HG03139 (cell line): ENCODE data around the gene WFDC10A.
"Not testable (repeated sequence)": the region's sequence is repeated elsewhere in the genome, so short reads cannot be mapped to it uniquely, and the experiment has no call there.

Source experiments
- ATAC-seq: cut with Tn5 transposase; IDR thresholded peaks from one replicate; pipeline ENCODE4 v1.9.1; 2021; ENCODE audit not compliant: unreplicated experiment

Gene WFDC10A

GRCh38 chr20:45629496-45630100 lies at the start of gene WFDC10A:
TSS of gene WFDC10A (plus strand) at chr20:45629739. CDS start at chr20:45629814, 75 bp downstream.
- no peak for ATAC-seq

GRCh38 chr20:45581702-45582101 lies 47.8 kb upstream of the WFDC10A start:
- no peak for ATAC-seq

GRCh38 chr20:45583502-45583901 lies 46.0 kb upstream of the WFDC10A start:
- ATAC-seq, result no peak

GRCh38 chr20:45584294-45584693 lies 45.2 kb upstream of the WFDC10A start:
- ATAC-seq, result not testable (repeated sequence)

- ATAC-seq, result not testable (repeated sequence)
Observed at GRCh38 chr20:45585986-45586385, 43.6 kb upstream of the WFDC10A start.

GRCh38 chr20:45588800-45589199 lies 40.7 kb upstream of the WFDC10A start:
- ATAC-seq, result no peak

- no peak for ATAC-seq
Observed at GRCh38 chr20:45589725-45590124, 39.8 kb upstream of the WFDC10A start.

GRCh38 chr20:45592574-45593189 lies 36.9 kb upstream of the WFDC10A start:
- ATAC-seq, result no peak

- no peak for ATAC-seq
Observed at GRCh38 chr20:45593498-45593897, 36.0 kb upstream of the WFDC10A start.

GRCh38 chr20:45595235-45595634 lies 34.3 kb upstream of the WFDC10A start:
- ATAC-seq, result no peak

- ATAC-seq, result no peak
Observed at GRCh38 chr20:45607810-45608209, 21.7 kb upstream of the WFDC10A start.

GRCh38 chr20:45611054-45611453 lies 18.5 kb upstream of the WFDC10A start:
- ATAC-seq, result no peak

GRCh38 chr20:45612314-45612713 lies 17.2 kb upstream of the WFDC10A start:
- ATAC-seq, result no peak

GRCh38 chr20:45617591-45617990 lies 11.9 kb upstream of the WFDC10A start:
- ATAC-seq, result no peak

GRCh38 chr20:45621593-45621992 lies 7.9 kb upstream of the WFDC10A start:
- no peak for ATAC-seq

- no peak for ATAC-seq
Observed at GRCh38 chr20:45626540-45626939, 3.0 kb upstream of the WFDC10A start.

GRCh38 chr20:45630371-45630770 lies 832 bp downstream of the WFDC10A start:
- ATAC-seq, result no peak

- no peak for ATAC-seq
Observed at GRCh38 chr20:45631184-45631583, 1.6 kb downstream of the WFDC10A start, which contains the start of gene WFDC9. TSS of gene WFDC9 (minus strand) at chr20:45631284. CDS start at chr20:45610181, 21,103 bp downstream.

- no peak for ATAC-seq
Observed at GRCh38 chr20:45636513-45636912, 7.0 kb downstream of the WFDC10A start.

GRCh38 chr20:45639687-45640086 lies 10.1 kb downstream of the WFDC10A start:
- ATAC-seq, result no peak

GRCh38 chr20:45641076-45641475 lies 11.5 kb downstream of the WFDC10A start:
- not testable (repeated sequence) for ATAC-seq

GRCh38 chr20:45645869-45646268 lies 16.3 kb downstream of the WFDC10A start:
- ATAC-seq, result not testable (repeated sequence)

- no peak for ATAC-seq
Observed at GRCh38 chr20:45646875-45647274, 17.3 kb downstream of the WFDC10A start.
